ENCODE data around the gene DUOXA2.

- TF ChIP-seq, protein P1, sequence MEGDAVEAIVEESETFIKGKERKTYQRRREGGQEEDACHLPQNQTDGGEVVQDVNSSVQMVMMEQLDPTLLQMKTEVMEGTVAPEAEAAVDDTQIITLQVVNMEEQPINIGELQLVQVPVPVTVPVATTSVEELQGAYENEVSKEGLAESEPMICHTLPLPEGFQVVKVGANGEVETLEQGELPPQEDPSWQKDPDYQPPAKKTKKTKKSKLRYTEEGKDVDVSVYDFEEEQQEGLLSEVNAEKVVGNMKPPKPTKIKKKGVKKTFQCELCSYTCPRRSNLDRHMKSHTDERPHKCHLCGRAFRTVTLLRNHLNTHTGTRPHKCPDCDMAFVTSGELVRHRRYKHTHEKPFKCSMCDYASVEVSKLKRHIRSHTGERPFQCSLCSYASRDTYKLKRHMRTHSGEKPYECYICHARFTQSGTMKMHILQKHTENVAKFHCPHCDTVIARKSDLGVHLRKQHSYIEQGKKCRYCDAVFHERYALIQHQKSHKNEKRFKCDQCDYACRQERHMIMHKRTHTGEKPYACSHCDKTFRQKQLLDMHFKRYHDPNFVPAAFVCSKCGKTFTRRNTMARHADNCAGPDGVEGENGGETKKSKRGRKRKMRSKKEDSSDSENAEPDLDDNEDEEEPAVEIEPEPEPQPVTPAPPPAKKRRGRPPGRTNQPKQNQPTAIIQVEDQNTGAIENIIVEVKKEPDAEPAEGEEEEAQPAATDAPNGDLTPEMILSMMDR (IDR thresholded peaks at IDR 0.05; ENCODE audit: low read length): no peak
- TF ChIP-seq EZH2 (IDR thresholded peaks at IDR 0.05; ENCODE audit: borderline replicate concordance, low read length): no peak
Observed at GRCh38 chr15:45132844-45133560, 18.9 kb downstream of the DUOXA2 start.

Measured in OCI-LY1 (cell line).